ENCODE data around the gene ACOT7.

Gene ACOT7

GRCh38 chr1:6321205-6321604 lies 72.4 kb downstream of the ACOT7 start:
- Histone ChIP-seq H3K9me3 (ENCODE audit: insufficient read depth, low read depth, low read length) (no peaks in the 10 kb centered on the region), H3K4me1 (ENCODE audit: insufficient read depth, low read length, poor library complexity, severe bottlenecking) (no peaks in the 10 kb centered on the region), H3F3A (ENCODE audit: low read depth) (no peaks in the 10 kb centered on the region), H4K20me1 (ENCODE audit: insufficient read depth, low read length, poor library complexity, severe bottlenecking) (no peaks in the 10 kb centered on the region), H2AFZ (ENCODE audit: low read length) (no peak overlapping the region), H3K4me3 (ENCODE audit: low read length, poor library complexity, severe bottlenecking) (no peak overlapping the region), H3K36me3 (ENCODE audit: insufficient read depth, low read length) (peaks cover 32% of the 10 kb centered on the region; the same call in 1 of the 2 replicates), H3K9me2 (replicated peaks; ENCODE audit: low read depth, low read length) (no peaks in the 10 kb centered on the region), H3K9ac (ENCODE audit: low read depth, low read length, poor library complexity, severe bottlenecking) (no peak overlapping the region), H3K79me2 (ENCODE audit: insufficient read depth, low read length) (no peaks in the 10 kb centered on the region), H3K4me2 (ENCODE audit: low read depth, low read length, poor library complexity, severe bottlenecking) (no peak overlapping the region), H3K27me3 (ENCODE audit: insufficient read depth, low read length, poor library complexity, severe bottlenecking) (no peaks in the 10 kb centered on the region)
- TF ChIP-seq, protein P1, sequence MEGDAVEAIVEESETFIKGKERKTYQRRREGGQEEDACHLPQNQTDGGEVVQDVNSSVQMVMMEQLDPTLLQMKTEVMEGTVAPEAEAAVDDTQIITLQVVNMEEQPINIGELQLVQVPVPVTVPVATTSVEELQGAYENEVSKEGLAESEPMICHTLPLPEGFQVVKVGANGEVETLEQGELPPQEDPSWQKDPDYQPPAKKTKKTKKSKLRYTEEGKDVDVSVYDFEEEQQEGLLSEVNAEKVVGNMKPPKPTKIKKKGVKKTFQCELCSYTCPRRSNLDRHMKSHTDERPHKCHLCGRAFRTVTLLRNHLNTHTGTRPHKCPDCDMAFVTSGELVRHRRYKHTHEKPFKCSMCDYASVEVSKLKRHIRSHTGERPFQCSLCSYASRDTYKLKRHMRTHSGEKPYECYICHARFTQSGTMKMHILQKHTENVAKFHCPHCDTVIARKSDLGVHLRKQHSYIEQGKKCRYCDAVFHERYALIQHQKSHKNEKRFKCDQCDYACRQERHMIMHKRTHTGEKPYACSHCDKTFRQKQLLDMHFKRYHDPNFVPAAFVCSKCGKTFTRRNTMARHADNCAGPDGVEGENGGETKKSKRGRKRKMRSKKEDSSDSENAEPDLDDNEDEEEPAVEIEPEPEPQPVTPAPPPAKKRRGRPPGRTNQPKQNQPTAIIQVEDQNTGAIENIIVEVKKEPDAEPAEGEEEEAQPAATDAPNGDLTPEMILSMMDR (conservative IDR thresholded peaks at IDR 0.05; ENCODE audit: low read length): no peak
- no peak for TF ChIP-seq EZH2phosphoT487 (IDR thresholded peaks at IDR 0.05; ENCODE audit: borderline replicate concordance)

DNA sequence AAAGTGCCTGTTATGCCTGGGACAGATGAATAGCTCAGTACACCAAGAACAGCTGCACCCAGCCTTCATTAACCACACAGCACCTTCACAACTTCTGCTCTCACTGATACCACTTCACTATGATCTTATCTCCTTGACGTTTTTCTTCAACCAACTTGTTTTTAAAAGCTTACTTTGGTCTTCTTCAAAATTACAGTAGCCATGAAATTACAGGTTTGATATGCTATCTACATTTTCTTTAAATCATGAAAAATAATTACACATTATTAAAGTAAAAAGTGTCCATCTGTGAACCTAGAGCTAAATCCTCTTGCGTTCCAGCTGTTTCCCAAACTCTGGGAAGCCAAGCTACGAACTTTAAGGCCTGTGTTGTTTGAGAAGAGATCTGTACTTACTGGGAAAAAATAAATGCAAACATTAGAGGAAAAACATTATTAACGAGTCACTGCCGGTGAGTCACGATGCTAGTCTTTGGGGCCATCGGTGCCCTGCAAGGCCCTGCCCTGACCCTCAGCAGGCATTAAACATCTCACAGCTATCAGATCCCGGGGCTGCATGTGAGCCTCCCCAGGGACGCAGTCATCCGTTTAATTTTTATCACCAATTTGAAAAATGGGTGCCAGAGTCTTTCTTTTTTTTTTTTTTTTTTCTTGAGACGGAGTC lies 76.3 kb downstream of the ACOT7 start:
- no peak overlapping the region for H3K4me3 ChIP-seq (ENCODE audit: low read length, poor library complexity, severe bottlenecking)
- no peak overlapping the region for H3K4me2 ChIP-seq (ENCODE audit: low read depth, low read length, poor library complexity, severe bottlenecking)
- H3F3A ChIP-seq (ENCODE audit: low read depth): no peaks in the 10 kb centered on the region
- H3K9me3 ChIP-seq (ENCODE audit: insufficient read depth, low read depth, low read length): no peaks in the 10 kb centered on the region
- H2AFZ ChIP-seq (ENCODE audit: low read length): no peak overlapping the region
- H3K9me2 ChIP-seq (replicated peaks; ENCODE audit: low read depth, low read length): no peaks in the 10 kb centered on the region
- H3K9ac ChIP-seq (ENCODE audit: low read depth, low read length, poor library complexity, severe bottlenecking): no peak overlapping the region
- no peak for TF ChIP-seq EZH2phosphoT487 (IDR thresholded peaks at IDR 0.05; ENCODE audit: borderline replicate concordance)
- TF ChIP-seq, protein P1 (conservative IDR thresholded peaks at IDR 0.05; ENCODE audit: low read length): no peak
- peaks cover 37% of the 10 kb centered on the region; the same call in 1 of the 2 replicates for H3K36me3 ChIP-seq (ENCODE audit: insufficient read depth, low read length)
- H3K27me3 ChIP-seq (ENCODE audit: insufficient read depth, low read length, poor library complexity, severe bottlenecking): no peaks in the 10 kb centered on the region
- no peaks in the 10 kb centered on the region for H4K20me1 ChIP-seq (ENCODE audit: insufficient read depth, low read length, poor library complexity, severe bottlenecking)
- no peaks in the 10 kb centered on the region for H3K4me1 ChIP-seq (ENCODE audit: insufficient read depth, low read length, poor library complexity, severe bottlenecking)
- no peaks in the 10 kb centered on the region for H3K79me2 ChIP-seq (ENCODE audit: insufficient read depth, low read length)

- no peak for TF ChIP-seq EZH2phosphoT487 (IDR thresholded peaks at IDR 0.05; ENCODE audit: borderline replicate concordance)
- TF ChIP-seq, protein P1 (conservative IDR thresholded peaks at IDR 0.05; ENCODE audit: low read length): no peak
- Histone ChIP-seq H3K27me3 (ENCODE audit: insufficient read depth, low read length, poor library complexity, severe bottlenecking) (no peaks in the 10 kb centered on the region), H3K4me3 (ENCODE audit: low read length, poor library complexity, severe bottlenecking) (no peak overlapping the region), H3K9me2 (replicated peaks; ENCODE audit: low read depth, low read length) (no peaks in the 10 kb centered on the region), H3K4me1 (ENCODE audit: insufficient read depth, low read length, poor library complexity, severe bottlenecking) (no peaks in the 10 kb centered on the region), H3K4me2 (ENCODE audit: low read depth, low read length, poor library complexity, severe bottlenecking) (no peak overlapping the region), H3K9ac (ENCODE audit: low read depth, low read length, poor library complexity, severe bottlenecking) (no peak overlapping the region), H2AFZ (ENCODE audit: low read length) (no peak overlapping the region), H3F3A (ENCODE audit: low read depth) (no peaks in the 10 kb centered on the region), H3K9me3 (ENCODE audit: insufficient read depth, low read depth, low read length) (no peaks in the 10 kb centered on the region), H3K79me2 (ENCODE audit: insufficient read depth, low read length) (no peaks in the 10 kb centered on the region), H4K20me1 (ENCODE audit: insufficient read depth, low read length, poor library complexity, severe bottlenecking) (no peaks in the 10 kb centered on the region), H3K36me3 (ENCODE audit: insufficient read depth, low read length) (peaks cover 37% of the 10 kb centered on the region; the same call in 1 of the 2 replicates)
Observed at GRCh38 chr1:6316240-6317097, 77.1 kb downstream of the ACOT7 start.

Measured in Loucy (cell line).